ENCODE results near the gene HLA-DQA2. TPM values are rescaled to one million over a fixed set of nuclear protein-coding genes. Genes with fewer than 3 reads are reported as not detected.
"Not testable (repeated sequence)": the region's sequence is repeated elsewhere in the genome, so short reads cannot be mapped to it uniquely, and the experiment has no call there.

HLA-DQA2 gene
- total RNA-seq, 4 donors from 2014 or later: 2.5 TPM; not detected in 3

DNA sequence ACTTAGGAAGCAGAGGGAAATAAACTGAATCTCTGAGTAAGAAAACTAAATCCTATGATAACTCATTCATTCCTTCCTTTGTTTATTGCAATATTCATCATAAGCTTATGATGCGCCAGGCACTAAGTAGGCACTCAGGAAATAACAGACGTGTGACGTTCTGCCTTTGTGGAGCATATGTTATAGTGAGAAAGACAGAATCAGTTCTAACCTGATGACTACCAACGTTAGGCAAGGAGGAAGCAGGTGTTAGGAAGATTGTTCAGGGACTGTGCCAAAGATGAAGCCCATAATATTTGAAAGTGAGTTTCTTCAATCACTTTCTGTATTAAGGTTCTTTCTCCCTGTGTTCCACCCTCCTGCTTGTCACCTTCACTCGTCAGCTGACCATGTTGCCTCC, 3.6 kb downstream of the HLA-DQA2 start:
- Histone ChIP-seq H3K4me1 (no peaks in the 10 kb centered on the region), H3K27me3 (no peaks in the 10 kb centered on the region), H3K9me3 (no peaks in the 10 kb centered on the region), H3K36me3 (no peaks in the 10 kb centered on the region), H3K27ac (no peak overlapping the region), H3K4me3 (no peak overlapping the region)
- no peak for DNase-seq
- TF ChIP-seq, protein P1, sequence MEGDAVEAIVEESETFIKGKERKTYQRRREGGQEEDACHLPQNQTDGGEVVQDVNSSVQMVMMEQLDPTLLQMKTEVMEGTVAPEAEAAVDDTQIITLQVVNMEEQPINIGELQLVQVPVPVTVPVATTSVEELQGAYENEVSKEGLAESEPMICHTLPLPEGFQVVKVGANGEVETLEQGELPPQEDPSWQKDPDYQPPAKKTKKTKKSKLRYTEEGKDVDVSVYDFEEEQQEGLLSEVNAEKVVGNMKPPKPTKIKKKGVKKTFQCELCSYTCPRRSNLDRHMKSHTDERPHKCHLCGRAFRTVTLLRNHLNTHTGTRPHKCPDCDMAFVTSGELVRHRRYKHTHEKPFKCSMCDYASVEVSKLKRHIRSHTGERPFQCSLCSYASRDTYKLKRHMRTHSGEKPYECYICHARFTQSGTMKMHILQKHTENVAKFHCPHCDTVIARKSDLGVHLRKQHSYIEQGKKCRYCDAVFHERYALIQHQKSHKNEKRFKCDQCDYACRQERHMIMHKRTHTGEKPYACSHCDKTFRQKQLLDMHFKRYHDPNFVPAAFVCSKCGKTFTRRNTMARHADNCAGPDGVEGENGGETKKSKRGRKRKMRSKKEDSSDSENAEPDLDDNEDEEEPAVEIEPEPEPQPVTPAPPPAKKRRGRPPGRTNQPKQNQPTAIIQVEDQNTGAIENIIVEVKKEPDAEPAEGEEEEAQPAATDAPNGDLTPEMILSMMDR (IDR thresholded peaks at IDR 0.05): no peak
- no peak for TF ChIP-seq POLR2A (IDR thresholded peaks at IDR 0.05)

DNA sequence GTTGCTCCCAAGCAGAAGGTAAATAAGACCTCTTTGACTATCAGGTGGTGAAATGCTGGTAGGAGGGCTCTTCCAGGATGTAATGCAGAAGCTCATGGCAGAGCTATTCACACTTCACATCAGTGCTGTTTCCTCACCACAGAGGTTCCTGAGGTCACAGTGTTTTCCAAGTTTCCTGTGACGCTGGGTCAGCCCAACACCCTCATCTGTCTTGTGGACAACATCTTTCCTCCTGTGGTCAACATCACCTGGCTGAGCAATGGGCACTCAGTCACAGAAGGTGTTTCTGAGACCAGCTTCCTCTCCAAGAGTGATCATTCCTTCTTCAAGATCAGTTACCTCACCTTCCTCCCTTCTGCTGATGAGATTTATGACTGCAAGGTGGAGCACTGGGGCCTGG, 4.5 kb downstream of the HLA-DQA2 start:
- not testable (repeated sequence) for DNase-seq, H3K4me1 ChIP-seq, H3K9me3 ChIP-seq, H3K36me3 ChIP-seq, H3K4me3 ChIP-seq, H3K27ac ChIP-seq, H3K27me3 ChIP-seq

DNA sequence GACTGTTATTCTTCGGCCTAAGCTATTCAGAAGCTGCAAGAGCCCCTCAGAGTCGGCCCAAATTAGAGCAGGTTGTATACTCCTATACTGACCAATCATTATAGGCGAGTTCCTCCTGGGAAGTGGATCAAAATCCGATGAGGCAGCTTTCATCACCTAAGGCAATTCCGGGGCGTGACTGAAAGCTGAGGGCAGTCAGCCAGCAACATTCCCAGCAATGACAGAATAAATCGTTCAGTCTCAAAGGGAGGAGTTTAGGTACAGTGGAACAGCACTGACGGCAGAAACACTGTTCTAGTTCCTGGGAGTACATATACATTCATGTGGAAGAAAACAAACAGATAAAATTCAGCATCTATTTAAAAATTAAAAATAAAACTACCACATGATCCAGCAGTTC, 11.4 kb downstream of the HLA-DQA2 start:
- Histone ChIP-seq H3K27ac (no peak overlapping the region), H3K4me1 (no peaks in the 10 kb centered on the region), H3K27me3 (no peaks in the 10 kb centered on the region), H3K36me3 (no peaks in the 10 kb centered on the region), H3K4me3 (no peak overlapping the region), H3K9me3 (no peaks in the 10 kb centered on the region)
- DNase-seq: no peak
- TF ChIP-seq POLR2A (IDR thresholded peaks at IDR 0.05): no peak
- TF ChIP-seq, protein P1 (IDR thresholded peaks at IDR 0.05): no peak

DNA sequence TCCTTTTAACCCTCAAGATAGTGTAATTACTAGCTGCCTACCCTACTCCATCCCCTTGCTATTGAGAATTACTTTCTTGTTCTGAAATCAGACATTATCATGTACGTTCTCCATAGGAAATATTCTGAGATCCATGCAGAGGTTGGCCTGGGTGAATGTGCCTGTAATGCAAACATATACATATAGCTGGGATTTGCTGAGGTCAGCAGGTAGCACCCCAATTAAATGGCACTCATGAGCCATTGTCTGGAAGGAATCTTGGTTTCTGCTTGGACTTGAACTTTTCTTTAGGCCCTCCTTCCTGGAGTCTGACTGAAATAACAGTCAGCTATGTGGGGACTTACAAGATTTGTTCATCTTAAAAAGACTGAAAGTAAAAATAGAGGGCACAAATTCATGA, 18.5 kb downstream of the HLA-DQA2 start:
- no peak overlapping the region for H3K4me3 ChIP-seq
- H3K4me1 ChIP-seq: no peaks in the 10 kb centered on the region
- DNase-seq: no peak
- no peaks in the 10 kb centered on the region for H3K27me3 ChIP-seq
- no peak overlapping the region for H3K27ac ChIP-seq
- no peak for TF ChIP-seq POLR2A (IDR thresholded peaks at IDR 0.05)
- TF ChIP-seq, protein P1 (IDR thresholded peaks at IDR 0.05): no peak
- H3K9me3 ChIP-seq: no peaks in the 10 kb centered on the region
- H3K36me3 ChIP-seq: no peaks in the 10 kb centered on the region

DNA sequence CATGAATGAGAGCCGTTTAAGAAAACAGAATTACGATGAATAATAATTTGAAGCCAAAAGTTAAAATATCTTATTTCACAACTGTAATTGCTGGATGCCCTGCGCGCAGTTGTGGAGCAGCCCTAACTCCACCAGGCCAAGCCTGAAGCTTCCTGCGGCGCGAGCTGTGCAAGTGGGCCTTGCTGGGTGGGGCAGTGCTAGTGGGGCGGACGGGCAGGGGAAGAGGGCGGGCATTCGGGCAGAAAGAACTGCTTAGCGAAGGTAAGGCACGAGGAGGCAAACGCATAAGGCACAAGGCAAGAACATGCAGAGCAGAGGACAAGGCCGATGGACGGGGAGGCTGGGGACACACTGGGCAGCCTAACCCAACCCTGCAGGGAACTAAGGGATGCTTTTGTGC, 19.9 kb downstream of the HLA-DQA2 start:
- no peak overlapping the region for H3K4me3 ChIP-seq
- TF ChIP-seq, protein P1 (IDR thresholded peaks at IDR 0.05): no peak
- no peak for TF ChIP-seq POLR2A (IDR thresholded peaks at IDR 0.05)
- H3K9me3 ChIP-seq: no peaks in the 10 kb centered on the region
- DNase-seq: no peak
- H3K36me3 ChIP-seq: no peaks in the 10 kb centered on the region
- H3K4me1 ChIP-seq: no peaks in the 10 kb centered on the region
- no peak overlapping the region for H3K27ac ChIP-seq
- H3K27me3 ChIP-seq: no peaks in the 10 kb centered on the region

DNA sequence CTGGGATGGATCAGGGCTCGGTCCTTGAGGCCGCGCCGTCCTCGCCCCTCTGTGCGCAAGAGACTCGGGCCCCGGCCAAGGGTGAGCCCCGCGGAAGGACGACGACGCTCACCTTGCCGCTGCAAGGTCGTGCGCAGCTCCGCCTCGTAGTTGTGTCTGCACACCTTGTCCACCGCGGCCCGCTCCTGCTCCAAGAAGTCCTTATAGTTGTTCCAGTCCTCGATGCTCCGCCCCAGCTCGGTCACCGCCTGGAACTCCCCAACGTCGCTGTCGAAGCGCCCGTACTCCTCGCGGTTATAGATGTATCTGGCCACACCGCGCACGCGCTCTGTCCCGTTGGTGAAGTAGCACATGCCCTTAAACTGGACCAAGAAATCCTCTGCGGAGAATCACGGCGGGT, 20.4 kb downstream of the HLA-DQA2 start:
- no peaks in the 10 kb centered on the region for H3K27me3 ChIP-seq
- no peaks in the 10 kb centered on the region for H3K4me1 ChIP-seq
- H3K36me3 ChIP-seq: no peaks in the 10 kb centered on the region
- no peak for DNase-seq
- TF ChIP-seq POLR2A (IDR thresholded peaks at IDR 0.05): no peak
- TF ChIP-seq, protein P1 (IDR thresholded peaks at IDR 0.05): no peak
- H3K4me3 ChIP-seq: no peak overlapping the region
- H3K27ac ChIP-seq: no peak overlapping the region
- H3K9me3 ChIP-seq: no peaks in the 10 kb centered on the region
